Osteoblast (primary cell): ENCODE measurements around the gene RCAN3. TPM values are rescaled to one million over a fixed set of nuclear protein-coding genes. Genes with fewer than 3 reads are reported as not detected.
"Not testable (repeated sequence)": the region's sequence is repeated elsewhere in the genome, so short reads cannot be mapped to it uniquely, and the experiment has no call there.

ENCODE experiments used
- DNase-seq: peaks from one replicate; pipeline ENCODE4 v3.0.0; 2011; ENCODE audit warnings: low spot score, mixed read lengths; ENCODE audit not compliant: insufficient read length; ENCODE audit errors: missing footprints
- H2AFZ ChIP-seq: 2 replicates; pipeline ENCODE4 v1.6.0; 2011; ENCODE audit warnings: mild to moderate bottlenecking, low read length
- H3K27ac ChIP-seq: 2 replicates; pipeline ENCODE4 v1.5.1; 2011; ENCODE audit warnings: mild to moderate bottlenecking, low read depth, low read length, moderate library complexity
- H3K27me3 ChIP-seq: 2 replicates; pipeline ENCODE4 v1.6.0; 2012; ENCODE audit warnings: mild to moderate bottlenecking, control low read depth, inconsistent platforms, low read length, moderate library complexity; ENCODE audit not compliant: insufficient read depth
- H3K36me3 ChIP-seq: 2 replicates; pipeline ENCODE4 v1.5.1; 2011; ENCODE audit warnings: mild to moderate bottlenecking, low read length, control low read depth, moderate library complexity; ENCODE audit not compliant: insufficient read depth
- H3K4me1 ChIP-seq: 2 replicates; pipeline ENCODE4 v1.5.1; 2011; ENCODE audit warnings: mild to moderate bottlenecking, low read length, control low read depth, moderate library complexity; ENCODE audit not compliant: insufficient read depth
- H3K4me2 ChIP-seq: 2 replicates; pipeline ENCODE4 v1.6.0; 2011; ENCODE audit warnings: mild to moderate bottlenecking, low read length; ENCODE audit not compliant: insufficient read depth
- H3K4me3 ChIP-seq: fragments of 200-600 bp; sonication (generic); 3 replicates; pipeline ENCODE4 v1.5.1; 2012; ENCODE audit warnings: mild to moderate bottlenecking, low read length, inconsistent platforms; ENCODE audit not compliant: insufficient read depth
- H3K79me2 ChIP-seq: 2 replicates; pipeline ENCODE4 v1.6.0; 2012; ENCODE audit warnings: mild to moderate bottlenecking, low read length, control low read depth, inconsistent platforms; ENCODE audit not compliant: insufficient read depth
- H3K9me3 ChIP-seq: 2 replicates; pipeline ENCODE4 v1.5.1; 2011; ENCODE audit warnings: low read depth, low read length, control low read depth
- H4K20me1 ChIP-seq: 2 replicates; pipeline ENCODE4 v1.6.0; 2012; ENCODE audit warnings: mild to moderate bottlenecking, low read length, control low read depth; ENCODE audit not compliant: insufficient read depth
- total RNA-seq: library from RNA; depleted of rRNA; stranded (reverse); fragments of >200 nt; gene quantifications from 2 replicates; pipeline ENCODE4 v1.2.3, GENCODE V29; 2012
- TF ChIP-seq, protein P1 (sequence below): IDR thresholded peaks from 2 replicates; pipeline ENCODE4 v1.5.1; 2011; ENCODE audit warnings: mild to moderate bottlenecking, low read depth, low read length, moderate library complexity; ENCODE audit errors: extremely low read depth

The RCAN3 gene
- total RNA-seq, 1 donor: 1.8 TPM

DNA sequence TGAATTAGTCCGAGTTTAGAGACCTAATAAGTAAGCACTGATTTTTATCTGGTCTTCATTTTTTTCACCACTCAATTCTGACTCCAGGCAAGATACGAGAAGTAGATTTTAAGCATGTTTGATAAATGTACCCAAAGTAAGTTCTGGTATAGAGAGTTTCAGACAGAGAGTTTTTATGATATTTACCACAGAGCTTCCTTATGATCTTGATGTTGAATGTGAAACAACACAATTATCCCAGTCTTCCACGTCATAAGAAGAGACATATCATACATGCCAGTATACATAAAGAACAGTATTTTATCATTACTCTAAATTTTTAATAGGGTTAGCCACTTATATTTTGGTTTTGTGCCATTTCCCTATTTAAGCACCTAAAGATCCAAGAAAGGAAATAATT is 45.4 kb downstream of the RCAN3 start:
- DNase-seq: no peak
- Histone ChIP-seq H3K4me3 (no peak overlapping the region), H3K9me3 (no peaks in the 10 kb centered on the region), H3K4me1 (no peaks in the 10 kb centered on the region), H2AFZ (no peak overlapping the region), H3K4me2 (no peak overlapping the region), H4K20me1 (no peaks in the 10 kb centered on the region), H3K79me2 (no peaks in the 10 kb centered on the region), H3K27ac (no peak overlapping the region), H3K36me3 (no peaks in the 10 kb centered on the region), H3K27me3 (peaks cover 38% of the 10 kb centered on the region)
- TF ChIP-seq, protein P1, sequence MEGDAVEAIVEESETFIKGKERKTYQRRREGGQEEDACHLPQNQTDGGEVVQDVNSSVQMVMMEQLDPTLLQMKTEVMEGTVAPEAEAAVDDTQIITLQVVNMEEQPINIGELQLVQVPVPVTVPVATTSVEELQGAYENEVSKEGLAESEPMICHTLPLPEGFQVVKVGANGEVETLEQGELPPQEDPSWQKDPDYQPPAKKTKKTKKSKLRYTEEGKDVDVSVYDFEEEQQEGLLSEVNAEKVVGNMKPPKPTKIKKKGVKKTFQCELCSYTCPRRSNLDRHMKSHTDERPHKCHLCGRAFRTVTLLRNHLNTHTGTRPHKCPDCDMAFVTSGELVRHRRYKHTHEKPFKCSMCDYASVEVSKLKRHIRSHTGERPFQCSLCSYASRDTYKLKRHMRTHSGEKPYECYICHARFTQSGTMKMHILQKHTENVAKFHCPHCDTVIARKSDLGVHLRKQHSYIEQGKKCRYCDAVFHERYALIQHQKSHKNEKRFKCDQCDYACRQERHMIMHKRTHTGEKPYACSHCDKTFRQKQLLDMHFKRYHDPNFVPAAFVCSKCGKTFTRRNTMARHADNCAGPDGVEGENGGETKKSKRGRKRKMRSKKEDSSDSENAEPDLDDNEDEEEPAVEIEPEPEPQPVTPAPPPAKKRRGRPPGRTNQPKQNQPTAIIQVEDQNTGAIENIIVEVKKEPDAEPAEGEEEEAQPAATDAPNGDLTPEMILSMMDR: no peak

DNA sequence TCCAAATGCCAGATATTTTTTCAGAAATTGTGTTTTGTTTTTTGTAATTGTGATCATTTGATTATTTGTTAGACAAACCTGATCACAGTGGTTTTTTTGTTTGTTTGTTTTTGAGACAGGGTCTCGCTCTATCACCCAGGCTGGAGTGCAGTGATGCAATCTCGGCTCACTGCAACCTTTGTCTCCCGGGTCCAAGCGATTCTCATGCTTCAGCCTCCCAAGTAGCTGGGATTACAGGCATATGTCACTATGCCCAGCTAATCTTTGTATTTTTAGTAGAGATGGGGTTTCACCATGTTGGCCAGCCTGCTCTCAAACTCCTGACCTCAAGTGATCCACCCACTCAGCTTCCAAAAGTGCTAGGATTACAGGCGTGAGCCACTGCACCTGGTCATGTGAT is 46.6 kb downstream of the RCAN3 start:
- H3K27me3 ChIP-seq: peaks cover 42% of the 10 kb centered on the region
- not testable (repeated sequence) for H3K36me3 ChIP-seq, H3K4me3 ChIP-seq, H3K27ac ChIP-seq, DNase-seq, H2AFZ ChIP-seq, H3K4me2 ChIP-seq, H3K79me2 ChIP-seq, H3K9me3 ChIP-seq, H4K20me1 ChIP-seq, H3K4me1 ChIP-seq

DNA sequence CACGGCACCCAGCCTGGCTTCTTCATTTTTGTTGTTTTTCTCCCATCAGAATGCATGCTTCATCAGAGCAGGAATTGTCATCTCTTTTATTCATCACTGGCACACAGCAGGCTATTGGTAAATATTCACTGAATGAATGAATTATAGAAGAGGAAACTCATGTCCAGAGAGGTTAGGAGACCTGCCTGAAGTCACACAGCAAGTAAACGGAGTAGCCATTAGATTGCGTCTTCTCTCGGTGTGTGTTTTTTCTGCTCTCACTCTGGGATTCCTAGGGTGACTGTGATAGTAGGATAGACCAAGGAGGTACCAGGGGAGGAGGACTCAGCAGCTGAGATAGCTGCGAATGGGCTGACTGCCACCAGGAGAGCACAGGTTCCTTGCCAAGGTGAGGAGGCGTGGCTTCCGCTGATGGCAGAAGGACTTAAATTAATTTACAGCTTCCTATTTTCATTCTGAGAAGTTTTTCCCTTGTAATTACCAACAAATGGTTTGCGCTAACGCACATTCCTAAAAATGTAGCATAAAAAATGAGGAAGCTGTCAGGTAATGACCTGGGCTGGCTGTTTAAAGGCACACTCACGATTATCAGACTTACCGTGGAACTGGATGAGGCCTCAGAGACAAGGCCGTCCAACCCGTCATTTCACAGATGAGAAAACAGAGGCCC is 48.8 kb downstream of the RCAN3 start:
- H3K4me2 ChIP-seq: no peak overlapping the region
- no peak overlapping the region for H3K4me3 ChIP-seq
- no peaks in the 10 kb centered on the region for H4K20me1 ChIP-seq
- H2AFZ ChIP-seq: no peak overlapping the region
- H3K4me1 ChIP-seq: no peaks in the 10 kb centered on the region
- peaks cover 47% of the 10 kb centered on the region for H3K27me3 ChIP-seq
- H3K27ac ChIP-seq: no peak overlapping the region
- no peaks in the 10 kb centered on the region for H3K79me2 ChIP-seq
- no peaks in the 10 kb centered on the region for H3K9me3 ChIP-seq
- no peak for DNase-seq
- no peaks in the 10 kb centered on the region for H3K36me3 ChIP-seq
- TF ChIP-seq, protein P1: no peak

DNA sequence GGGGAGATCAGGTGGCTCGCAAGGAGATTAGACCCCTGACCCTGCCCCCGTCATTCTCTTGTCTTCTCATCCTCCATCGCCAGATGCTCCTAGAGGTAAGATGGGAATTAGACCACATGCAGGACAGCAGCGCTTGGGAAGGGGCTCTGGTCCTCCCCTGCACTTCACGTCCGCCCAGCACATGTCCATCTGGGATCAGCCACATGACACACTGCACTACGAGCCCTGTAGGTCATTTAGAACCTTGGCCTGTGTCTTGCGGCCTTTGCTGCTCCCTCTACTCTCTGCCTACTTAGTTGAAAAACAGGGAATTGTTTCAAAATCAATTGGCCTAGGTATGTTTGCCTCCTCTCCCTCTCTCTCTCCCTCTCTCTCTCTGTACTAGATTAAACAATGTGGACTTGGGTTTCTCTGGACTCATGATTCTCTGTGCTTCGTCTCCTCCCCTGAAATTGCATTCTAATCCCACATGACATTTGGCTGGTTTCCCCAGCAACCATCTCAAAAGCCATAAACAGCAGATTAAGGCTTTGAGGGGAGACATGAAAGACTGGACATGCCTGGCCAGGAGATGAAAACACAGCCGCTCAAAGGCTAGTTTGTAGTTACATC is 49.4 kb downstream of the RCAN3 start:
- Histone ChIP-seq H4K20me1 (peaks cover 3% of the 10 kb centered on the region), H3K27me3 (peaks cover 51% of the 10 kb centered on the region), H3K4me1 (no peaks in the 10 kb centered on the region), H3K4me2 (no peak overlapping the region), H2AFZ (no peak overlapping the region), H3K9me3 (no peaks in the 10 kb centered on the region), H3K79me2 (no peaks in the 10 kb centered on the region), H3K4me3 (no peak overlapping the region), H3K36me3 (no peaks in the 10 kb centered on the region), H3K27ac (no peak overlapping the region)
- no peak for DNase-seq
- TF ChIP-seq, protein P1: no peak
